GM23338 (cell line): ENCODE measurements around the gene FMN1. TPM values are rescaled to one million over a fixed set of nuclear protein-coding genes. Genes with fewer than 3 reads are reported as not detected.

Experiments used
- ATAC-seq: fragments of 200-7000 bp; cut with Tn5 transposase; 3 replicates; pipeline ENCODE4 v1.9.1; 2020
- DNase-seq: peaks from one replicate; pipeline ENCODE4 v3.0.0-alpha.2; 2015; ENCODE audit warnings: low spot score
- H2AFZ ChIP-seq: fragments of 200-600 bp; sonication (generic); 2 replicates; pipeline ENCODE4 v1.8.0; 2016; ENCODE audit warnings: antibody characterized with exemption, mild to moderate bottlenecking, moderate library complexity
- H3F3A ChIP-seq: fragments of 200-600 bp; sonication (generic); replicated peaks from 2 replicates; pipeline ENCODE4 v1.8.0; 2017; ENCODE audit warnings: antibody characterized with exemption, mixed run types, low read depth
- H3K27ac ChIP-seq: fragments of 200-600 bp; sonication (generic); 2 replicates; pipeline ENCODE4 v1.6.1; 2016; ENCODE audit warnings: low read depth
- H3K27me3 ChIP-seq: fragments of 200-600 bp; sonication (generic); 2 replicates; pipeline ENCODE4 v1.8.0; 2016; ENCODE audit warnings: mild to moderate bottlenecking, mixed run types, moderate library complexity; ENCODE audit not compliant: insufficient read depth
- H3K36me3 ChIP-seq: fragments of 200-600 bp; sonication (generic); 2 replicates; pipeline ENCODE4 v1.8.0; 2016; ENCODE audit warnings: mild to moderate bottlenecking; ENCODE audit not compliant: insufficient read depth
- H3K4me1 ChIP-seq: fragments of 200-600 bp; sonication (generic); 2 replicates; pipeline ENCODE4 v1.8.0; 2016; ENCODE audit warnings: mild to moderate bottlenecking, moderate library complexity; ENCODE audit not compliant: insufficient read depth
- H3K4me2 ChIP-seq: fragments of 200-600 bp; sonication (generic); 2 replicates; pipeline ENCODE4 v1.7.1; 2017; ENCODE audit warnings: mixed run types
- H3K4me3 ChIP-seq: fragments of 200-600 bp; sonication (generic); 2 replicates; pipeline ENCODE4 v1.6.1; 2016; ENCODE audit warnings: mixed run types
- H3K79me2 ChIP-seq: fragments of 200-600 bp; sonication (generic); replicated peaks from 2 replicates; pipeline ENCODE4 v1.8.0; 2017; ENCODE audit warnings: mild to moderate bottlenecking; ENCODE audit not compliant: insufficient read depth
- H3K9me2 ChIP-seq: fragments of 200-600 bp; sonication (generic); 2 replicates; pipeline ENCODE4 v1.8.0; 2017; ENCODE audit not compliant: insufficient read depth
- H4K20me1 ChIP-seq: fragments of 200-600 bp; sonication (generic); replicated peaks from 2 replicates; pipeline ENCODE4 v1.8.0; 2017; ENCODE audit warnings: mild to moderate bottlenecking; ENCODE audit not compliant: insufficient read depth
- H3K27ac Mint-ChIP-seq: 2 replicates; pipeline ENCODE4 v1.8.0; 2020; ENCODE audit warnings: inconsistent platforms, mild to moderate bottlenecking, moderate library complexity, mixed read lengths
- H3K27me3 Mint-ChIP-seq: 3 replicates; pipeline ENCODE4 v1.8.0; 2022; ENCODE audit warnings: low read depth, mild to moderate bottlenecking, moderate library complexity, mixed read lengths, inconsistent platforms; ENCODE audit not compliant: insufficient read depth, poor library complexity
- H3K36me3 Mint-ChIP-seq: 3 replicates; pipeline ENCODE4 v1.8.0; 2021; ENCODE audit warnings: low read depth, mild to moderate bottlenecking, inconsistent platforms, moderate library complexity, mixed read lengths
- H3K4me1 Mint-ChIP-seq: 3 replicates; pipeline ENCODE4 v1.8.0; 2020; ENCODE audit warnings: mild to moderate bottlenecking, inconsistent platforms, mixed read lengths
- H3K4me3 Mint-ChIP-seq: 3 replicates; pipeline ENCODE4 v1.8.0; 2021; ENCODE audit warnings: moderate library complexity, mild to moderate bottlenecking, inconsistent platforms, mixed read lengths
- H3K9me3 Mint-ChIP-seq: 3 replicates; pipeline ENCODE4 v1.8.0; 2020; ENCODE audit warnings: moderate library complexity, mild to moderate bottlenecking, inconsistent platforms, mixed read lengths
- EZH2phosphoT487 ChIP-seq: fragments of 200-600 bp; sonication (generic); IDR thresholded peaks from one replicate; pipeline ENCODE4 v1.8.1; 2018; ENCODE audit warnings: antibody characterized with exemption; ENCODE audit not compliant: unreplicated experiment
- JUNB ChIP-seq: IDR thresholded peaks from one replicate; pipeline ENCODE4 v1.6.1; 2016; ENCODE audit warnings: antibody characterized with exemption; ENCODE audit not compliant: unreplicated experiment
- NANOG ChIP-seq: IDR thresholded peaks from 2 replicates; pipeline ENCODE4 v1.6.1; 2016; ENCODE audit warnings: antibody characterized with exemption, borderline replicate concordance
- POLR2AphosphoS5 ChIP-seq: IDR thresholded peaks from 2 replicates; pipeline ENCODE4 v1.6.1; 2016; ENCODE audit warnings: antibody characterized with exemption, low read depth
- STAT1 ChIP-seq: IDR thresholded peaks from one replicate; pipeline ENCODE4 v1.6.1; 2016; ENCODE audit warnings: antibody characterized with exemption; ENCODE audit not compliant: unreplicated experiment
- polyA plus RNA-seq: library from polyadenylated mRNA; unstranded; fragments of >200 nt; fragmentation: Nextera tagmentation; extraction: Ambion mirVana; gene quantifications from 2 replicates; pipeline ENCODE4 v1.2.1, GENCODE V29; 2016
- total RNA-seq: library from RNA; depleted of rRNA; stranded (reverse); fragments of >200 nt; shearing (Covaris generic); gene quantifications from 2 replicates; pipeline ENCODE4 v1.2.3, GENCODE V29; 2014
- TF ChIP-seq, protein P1 (sequence below), 2 experiments: fragments of 200-600 bp in 1 of 2; sonication (generic) in 1 of 2; conservative IDR thresholded peaks; 2 replicates each; pipeline versions ENCODE4 v1.5.1 to v1.6.1; 2016 to 2017; ENCODE audit warnings: antibody characterized with exemption in 2 of 2, low read depth in 2 of 2, mild to moderate bottlenecking in 2 of 2, moderate library complexity in 1 of 2
- TF ChIP-seq, protein P2 (sequence below): IDR thresholded peaks from one replicate; pipeline ENCODE4 v1.6.1; 2018; ENCODE audit warnings: antibody characterized with exemption; ENCODE audit not compliant: unreplicated experiment

The FMN1 gene
- total and polyA plus RNA-seq, 2 experiments from 2014 or later, result 1.2 to 1.6 TPM

- Mint-ChIP-seq H3K27ac (no peak overlapping the region), H3K36me3 (no peaks in the 10 kb centered on the region), H3K4me1 (peaks cover 15% of the 10 kb centered on the region), H3K4me3 (no peak overlapping the region), H3K9me3 (no peaks in the 10 kb centered on the region), H3K27me3 (peaks cover 8% of the 10 kb centered on the region)
- peaks cover 9% of the 10 kb centered on the region; the same call in 1 of the 2 replicates for H3K4me1 ChIP-seq
- ATAC-seq (no peak), DNase-seq (no peak)
- H2AFZ ChIP-seq, result peak overlapping the region; percentile 36; the same call in 1 of the 2 replicates
- H3K36me3 ChIP-seq, result no peaks in the 10 kb centered on the region
- H3K4me2 ChIP-seq, result no peak overlapping the region
- H4K20me1 ChIP-seq, result no peaks in the 10 kb centered on the region
- no peaks in the 10 kb centered on the region for H3K27me3 ChIP-seq
- no peak for TF ChIP-seq JUNB
- TF ChIP-seq NANOG, result no peak
- TF ChIP-seq, protein P1, sequence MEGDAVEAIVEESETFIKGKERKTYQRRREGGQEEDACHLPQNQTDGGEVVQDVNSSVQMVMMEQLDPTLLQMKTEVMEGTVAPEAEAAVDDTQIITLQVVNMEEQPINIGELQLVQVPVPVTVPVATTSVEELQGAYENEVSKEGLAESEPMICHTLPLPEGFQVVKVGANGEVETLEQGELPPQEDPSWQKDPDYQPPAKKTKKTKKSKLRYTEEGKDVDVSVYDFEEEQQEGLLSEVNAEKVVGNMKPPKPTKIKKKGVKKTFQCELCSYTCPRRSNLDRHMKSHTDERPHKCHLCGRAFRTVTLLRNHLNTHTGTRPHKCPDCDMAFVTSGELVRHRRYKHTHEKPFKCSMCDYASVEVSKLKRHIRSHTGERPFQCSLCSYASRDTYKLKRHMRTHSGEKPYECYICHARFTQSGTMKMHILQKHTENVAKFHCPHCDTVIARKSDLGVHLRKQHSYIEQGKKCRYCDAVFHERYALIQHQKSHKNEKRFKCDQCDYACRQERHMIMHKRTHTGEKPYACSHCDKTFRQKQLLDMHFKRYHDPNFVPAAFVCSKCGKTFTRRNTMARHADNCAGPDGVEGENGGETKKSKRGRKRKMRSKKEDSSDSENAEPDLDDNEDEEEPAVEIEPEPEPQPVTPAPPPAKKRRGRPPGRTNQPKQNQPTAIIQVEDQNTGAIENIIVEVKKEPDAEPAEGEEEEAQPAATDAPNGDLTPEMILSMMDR (conservative IDR thresholded peaks at IDR 0.05; ENCODE audit: low read depth in 2 of 2), result no peak
- TF ChIP-seq EZH2phosphoT487, result no peak
- no peak for TF ChIP-seq STAT1
- no peaks in the 10 kb centered on the region for H3K79me2 ChIP-seq
- H3K9me2 ChIP-seq, result peaks cover 12% of the 10 kb centered on the region; the same call in 1 of the 2 replicates
- no peak overlapping the region for H3K4me3 ChIP-seq
- no peak overlapping the region for H3K27ac ChIP-seq
- H3F3A ChIP-seq, result no peaks in the 10 kb centered on the region
These were observed 283.7 kb downstream of the FMN1 start for GRCh38 chr15:32910839-32911238.

DNA sequence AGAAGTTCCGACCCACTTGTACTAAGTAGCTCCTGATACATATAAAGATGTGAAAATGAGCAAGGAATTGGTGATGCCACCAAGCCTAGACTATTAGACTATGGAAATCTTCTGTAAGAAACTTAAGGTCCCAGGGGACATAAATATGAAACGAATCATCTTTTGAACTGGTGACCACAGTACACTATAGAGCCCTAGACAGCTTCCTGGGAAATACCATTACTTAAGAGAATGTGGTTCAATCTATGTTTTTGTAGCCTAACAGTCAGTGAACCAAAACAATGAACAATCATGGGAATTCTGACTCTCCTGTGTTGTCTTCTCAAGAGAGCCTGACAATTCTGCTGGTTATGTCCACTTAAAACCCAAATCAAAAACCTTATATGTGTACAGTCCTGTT is 285.1 kb downstream of the FMN1 start:
- Mint-ChIP-seq H3K4me3 (no peak overlapping the region), H3K27me3 (peaks cover 8% of the 10 kb centered on the region), H3K4me1 (peaks cover 12% of the 10 kb centered on the region), H3K27ac (no peak overlapping the region), H3K36me3 (no peaks in the 10 kb centered on the region), H3K9me3 (no peaks in the 10 kb centered on the region)
- no peak overlapping the region for H3K4me3 ChIP-seq
- peaks cover 12% of the 10 kb centered on the region; the same call in 1 of the 2 replicates for H3K9me2 ChIP-seq
- DNase-seq (no peak), ATAC-seq (no peak)
- no peak overlapping the region for H2AFZ ChIP-seq
- H3K27me3 ChIP-seq, result no peaks in the 10 kb centered on the region
- no peaks in the 10 kb centered on the region for H3F3A ChIP-seq
- no peak overlapping the region for H3K27ac ChIP-seq
- H3K79me2 ChIP-seq, result no peaks in the 10 kb centered on the region
- H3K36me3 ChIP-seq, result no peaks in the 10 kb centered on the region
- no peak overlapping the region for H3K4me2 ChIP-seq
- H4K20me1 ChIP-seq, result no peaks in the 10 kb centered on the region
- H3K4me1 ChIP-seq, result peaks cover 9% of the 10 kb centered on the region; the same call in 1 of the 2 replicates
- TF ChIP-seq STAT1 (no peak), EZH2phosphoT487 (no peak), POLR2AphosphoS5 (no peak), NANOG (no peak), JUNB (no peak)
- TF ChIP-seq, protein P2, sequence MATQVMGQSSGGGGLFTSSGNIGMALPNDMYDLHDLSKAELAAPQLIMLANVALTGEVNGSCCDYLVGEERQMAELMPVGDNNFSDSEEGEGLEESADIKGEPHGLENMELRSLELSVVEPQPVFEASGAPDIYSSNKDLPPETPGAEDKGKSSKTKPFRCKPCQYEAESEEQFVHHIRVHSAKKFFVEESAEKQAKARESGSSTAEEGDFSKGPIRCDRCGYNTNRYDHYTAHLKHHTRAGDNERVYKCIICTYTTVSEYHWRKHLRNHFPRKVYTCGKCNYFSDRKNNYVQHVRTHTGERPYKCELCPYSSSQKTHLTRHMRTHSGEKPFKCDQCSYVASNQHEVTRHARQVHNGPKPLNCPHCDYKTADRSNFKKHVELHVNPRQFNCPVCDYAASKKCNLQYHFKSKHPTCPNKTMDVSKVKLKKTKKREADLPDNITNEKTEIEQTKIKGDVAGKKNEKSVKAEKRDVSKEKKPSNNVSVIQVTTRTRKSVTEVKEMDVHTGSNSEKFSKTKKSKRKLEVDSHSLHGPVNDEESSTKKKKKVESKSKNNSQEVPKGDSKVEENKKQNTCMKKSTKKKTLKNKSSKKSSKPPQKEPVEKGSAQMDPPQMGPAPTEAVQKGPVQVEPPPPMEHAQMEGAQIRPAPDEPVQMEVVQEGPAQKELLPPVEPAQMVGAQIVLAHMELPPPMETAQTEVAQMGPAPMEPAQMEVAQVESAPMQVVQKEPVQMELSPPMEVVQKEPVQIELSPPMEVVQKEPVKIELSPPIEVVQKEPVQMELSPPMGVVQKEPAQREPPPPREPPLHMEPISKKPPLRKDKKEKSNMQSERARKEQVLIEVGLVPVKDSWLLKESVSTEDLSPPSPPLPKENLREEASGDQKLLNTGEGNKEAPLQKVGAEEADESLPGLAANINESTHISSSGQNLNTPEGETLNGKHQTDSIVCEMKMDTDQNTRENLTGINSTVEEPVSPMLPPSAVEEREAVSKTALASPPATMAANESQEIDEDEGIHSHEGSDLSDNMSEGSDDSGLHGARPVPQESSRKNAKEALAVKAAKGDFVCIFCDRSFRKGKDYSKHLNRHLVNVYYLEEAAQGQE, result no peak
- TF ChIP-seq, protein P1 (conservative IDR thresholded peaks at IDR 0.05; ENCODE audit: low read depth in 2 of 2), result no peak
